Medulla oblongata (tissue), 1 donor: Measurements from ENCODE around the gene ZNF692.

ENCODE experiments used
- DNase-seq: peaks from one replicate; pipeline ENCODE4 v3.0.0-alpha.2; 2015; ENCODE audit errors: extremely low spot score

The ZNF692 gene

GRCh38 chr1:248825573-248825908 lies 33.3 kb downstream of the ZNF692 start:
- no peak for DNase-seq

- no peak for DNase-seq
Measured at GRCh38 chr1:248825136-248825535, 33.7 kb downstream of the ZNF692 start.

GRCh38 chr1:248824701-248825100 lies 34.2 kb downstream of the ZNF692 start:
- DNase-seq: no peak

GRCh38 chr1:248824301-248824700 lies 34.6 kb downstream of the ZNF692 start:
- no peak for DNase-seq

- DNase-seq: no peak
Measured at GRCh38 chr1:248823517-248824001, 35.3 kb downstream of the ZNF692 start.

- DNase-seq: no peak
Measured at GRCh38 chr1:248822148-248823032, 36.5 kb downstream of the ZNF692 start.

GRCh38 chr1:248821641-248822040 lies 37.2 kb downstream of the ZNF692 start:
- no peak for DNase-seq

GRCh38 chr1:248821101-248821500 lies 37.8 kb downstream of the ZNF692 start:
- no peak for DNase-seq

GRCh38 chr1:248820041-248820585 lies 38.8 kb downstream of the ZNF692 start:
- no peak for DNase-seq

- no peak for DNase-seq
Measured at GRCh38 chr1:248818505-248819374, 40.1 kb downstream of the ZNF692 start.

- DNase-seq: no peak
Measured at GRCh38 chr1:248817065-248817464, 41.8 kb downstream of the ZNF692 start.

- no peak for DNase-seq
Measured at GRCh38 chr1:248816042-248816851, 42.6 kb downstream of the ZNF692 start.

- DNase-seq: no peak
Measured at GRCh38 chr1:248815407-248816034, 43.4 kb downstream of the ZNF692 start.

- no peak for DNase-seq
Measured at GRCh38 chr1:248814351-248814750, 44.5 kb downstream of the ZNF692 start.

- DNase-seq: no peak
Measured at GRCh38 chr1:248813546-248813945, 45.3 kb downstream of the ZNF692 start.

- DNase-seq: no peak
Measured at GRCh38 chr1:248812736-248813425, 46.0 kb downstream of the ZNF692 start.

GRCh38 chr1:248811514-248812490 lies 47.1 kb downstream of the ZNF692 start:
- no peak for DNase-seq

GRCh38 chr1:248810727-248811513 lies 48.0 kb downstream of the ZNF692 start:
- DNase-seq: no peak
